Gastrocnemius medialis (tissue), 4 donors: ENCODE measurements around the gene CDKAL1. TPM values are rescaled to one million over a fixed set of nuclear protein-coding genes. Genes with fewer than 3 reads are reported as not detected.

Experiments
- ATAC-seq, 2 donors: fragments of 150-250 bp; one replicate each; pipeline ENCODE4 v1.9.1; 2016
- DNase-seq, 2 donors: peaks; one replicate each; pipeline ENCODE4 v3.0.0-alpha.2; 2019
- H3K27ac ChIP-seq, 4 donors: fragments of 200-600 bp; sonication (generic); 1 replicate in 1 of 4; 2 replicates in 3 of 4; pipeline ENCODE4 v1.5.1; 2016 to 2018; ENCODE audit warnings: mild to moderate bottlenecking in 2 of 4, moderate library complexity in 1 of 4
- H3K27me3 ChIP-seq, 3 donors: fragments of 200-600 bp; sonication (generic) in 2 of 3; 1 replicate in 1 of 3; 2 replicates in 2 of 3; pipeline versions ENCODE4 v1.5.1 to v1.6.0; 2016 to 2019; ENCODE audit warnings: mild to moderate bottlenecking in 1 of 3, moderate library complexity in 1 of 3
- H3K36me3 ChIP-seq, 2 donors: fragments of 200-600 bp; sonication (generic) in 1 of 2; one replicate each; pipeline ENCODE4 v1.5.1; 2017 to 2018
- H3K4me1 ChIP-seq, 2 donors: fragments of 200-600 bp; sonication (generic) in 1 of 2; one replicate each; pipeline ENCODE4 v1.5.1; 2016 to 2017; ENCODE audit warnings: mild to moderate bottlenecking in 2 of 2
- H3K4me3 ChIP-seq, 4 donors: fragments of 200-600 bp; sonication (generic) in 3 of 4; 1 replicate in 1 of 4; 2 replicates in 3 of 4; pipeline ENCODE4 v1.5.1; 2016 to 2019; ENCODE audit warnings: mild to moderate bottlenecking in 2 of 4
- H3K9me3 ChIP-seq, 3 donors: fragments of 200-600 bp; sonication (generic) in 2 of 3; 1 replicate in 1 of 3; 2 replicates in 2 of 3; pipeline ENCODE4 v1.5.1; 2016 to 2019
- CTCF ChIP-seq, 5 experiments: fragments of 450-650 bp in 3 of 5; fragments of 200-600 bp in 2 of 5; sonication (generic) in 2 of 5; IDR thresholded peaks in 4 of 5; conservative IDR thresholded peaks in 1 of 5; 1 replicate in 4 of 5; 2 replicates in 1 of 5; pipeline ENCODE4 v1.5.1; 2016 to 2019; ENCODE audit warnings: antibody characterized with exemption in 5 of 5, mild to moderate bottlenecking in 3 of 5, moderate library complexity in 3 of 5
- POLR2A ChIP-seq, 2 donors: fragments of 450-650 bp; IDR thresholded peaks; one replicate each; pipeline ENCODE4 v1.6.1; 2017; ENCODE audit warnings: antibody characterized with exemption in 2 of 2, mild to moderate bottlenecking in 2 of 2, moderate library complexity in 2 of 2
- in situ Hi-C, 4 donors: fragments of 200-750 bp; cut with MboI; loops; one replicate each; pipeline versions ENCODE4 v1.15.0 to v1.8.0; 2017; ENCODE audit warnings: low sequenced_read_pairs in 4 of 4
- intact Hi-C: fragments of 100-400 bp; cut with DNase I; formaldehyde crosslinking; loops from one replicate; pipeline ENCODE4 v1.15.1; 2023; ENCODE audit warnings: low total_unique reads
- total RNA-seq, 4 donors: library from RNA; depleted of rRNA; stranded (reverse); fragments of >200 nt; gene quantifications; one replicate each; pipeline versions ENCODE4 v1.1.0 to v1.2.3, GENCODE V29; 2016

CDKAL1 gene
- total RNA-seq, 4 donors from 2014 or later = 9.6 to 17.0 (median 11.4) TPM

GRCh38 chr6:20599302-20600051 is 65.2 kb downstream of the CDKAL1 start:
- intact Hi-C loops = no loop called here
- ATAC-seq (no peak), DNase-seq (no peak)
- Histone ChIP-seq H3K27ac (no peak overlapping the region), H3K9me3 (no peaks in the 10 kb centered on the region), H3K4me1 (peaks cover 0 to 2% of the 10 kb centered on the region in 2 donors), H3K27me3 (no peaks in the 10 kb centered on the region), H3K36me3 (no peaks in the 10 kb centered on the region), H3K4me3 (no peak overlapping the region)
- TF ChIP-seq POLR2A (IDR thresholded peaks at IDR 0.05) (no peak), CTCF (IDR thresholded peaks at IDR 0.05 in 4 of 5, conservative IDR thresholded peaks at IDR 0.05 in 1 of 5) (no peak)
- in situ Hi-C loops = no loop called here

GRCh38 chr6:20600831-20601230 is 66.6 kb downstream of the CDKAL1 start:
- ATAC-seq = no peak
- Histone ChIP-seq H3K27ac (no peak overlapping the region), H3K27me3 (no peaks in the 10 kb centered on the region), H3K4me3 (no peak overlapping the region), H3K4me1 (peaks cover 0 to 2% of the 10 kb centered on the region in 2 donors), H3K36me3 (no peaks in the 10 kb centered on the region), H3K9me3 (no peaks in the 10 kb centered on the region)
- TF ChIP-seq POLR2A (IDR thresholded peaks at IDR 0.05) (no peak), CTCF (IDR thresholded peaks at IDR 0.05 in 4 of 5, conservative IDR thresholded peaks at IDR 0.05 in 1 of 5) (no peak)
- intact Hi-C loops = no loop called here
- no peak for DNase-seq
- in situ Hi-C loops = no loop called here

GRCh38 chr6:20604159-20604558 is 69.9 kb downstream of the CDKAL1 start:
- Histone ChIP-seq H3K9me3 (no peaks in the 10 kb centered on the region), H3K27ac (no peak overlapping the region), H3K27me3 (no peaks in the 10 kb centered on the region), H3K36me3 (no peaks in the 10 kb centered on the region), H3K4me1 (peaks cover 0 to 2% of the 10 kb centered on the region in 2 donors), H3K4me3 (no peak overlapping the region)
- DNase-seq (no peak), ATAC-seq (no peak)
- intact Hi-C loops = no loop called here
- TF ChIP-seq POLR2A (IDR thresholded peaks at IDR 0.05) = no peak
- no peak for TF ChIP-seq CTCF (IDR thresholded peaks at IDR 0.05 in 4 of 5, conservative IDR thresholded peaks at IDR 0.05 in 1 of 5)
- in situ Hi-C loops = no loop called here

GRCh38 chr6:20605061-20605460 is 70.8 kb downstream of the CDKAL1 start:
- in situ Hi-C loops = no loop called here
- DNase-seq (no peak), ATAC-seq (no peak)
- H3K4me3 ChIP-seq = no peak overlapping the region
- no peak for TF ChIP-seq CTCF (IDR thresholded peaks at IDR 0.05 in 4 of 5, conservative IDR thresholded peaks at IDR 0.05 in 1 of 5)
- TF ChIP-seq POLR2A (IDR thresholded peaks at IDR 0.05) = no peak
- H3K27ac ChIP-seq = no peak overlapping the region
- no peaks in the 10 kb centered on the region for H3K27me3 ChIP-seq
- H3K4me1 ChIP-seq = peaks cover 0 to 2% of the 10 kb centered on the region in 2 donors
- H3K36me3 ChIP-seq = no peaks in the 10 kb centered on the region
- intact Hi-C loops = no loop called here
- H3K9me3 ChIP-seq = no peaks in the 10 kb centered on the region
